K562 (cell line): ENCODE measurements around the gene SMIM15. TPM values are rescaled to one million over a fixed set of nuclear protein-coding genes. Genes with fewer than 3 reads are reported as not detected.

Experiments
- ATAC-seq: fragments of 200-7000 bp; cut with Tn5 transposase; 3 replicates; pipeline ENCODE4 v1.9.1; 2020; ENCODE audit warnings: moderate library complexity
- BruUV-seq: library from RNA; stranded (reverse); fragments of 400-500 nt; replicated peaks from 2 replicates; lab custom pipeline; 2021; lab: Mats Ljungman, UMichigan
- CTCF ChIA-PET: fragments of 300-600 bp; formaldehyde crosslinking; extraction: SDS; loops from one replicate; lab custom pipeline; 2021; ENCODE audit warnings: low intra/inter-chr PET ratio; lab: Yijun Ruan, JAX
- POLR2A ChIA-PET: fragments of 300-600, 350-650 bp; sonication (Branson Sonifier 250); formaldehyde crosslinking; extraction: SDS; loops from one replicate; lab custom pipeline; 2021; ENCODE audit warnings: antibody characterized with exemption, inconsistent platforms; lab: Yijun Ruan, JAX
- DNase-seq, 4 experiments: peaks; one replicate each; pipeline versions ENCODE4 v3.0.0 to v3.0.0-alpha.2; 2011 to 2018; ENCODE audit warnings: low spot score in 3 of 4, mixed read lengths in 3 of 4; ENCODE audit errors: extremely low read depth in 1 of 4
- FAIRE-seq: peaks from 2 replicates; lab custom pipeline; 2011; peaks lifted over from hg19 to GRCh38; lab: Jason Lieb, UNC
- H2AFZ ChIP-seq: 2 replicates; pipeline ENCODE4 v1.6.0; 2011; ENCODE audit warnings: low read depth, low read length, control low read depth, inconsistent platforms
- H3K27ac ChIP-seq: fragments of 200-600 bp; 3 replicates; pipeline ENCODE4 v1.8.0; 2011; ENCODE audit warnings: low read depth, mild to moderate bottlenecking, control low read depth, inconsistent platforms, low read length, moderate library complexity, mixed read lengths; ENCODE audit errors: extremely low read depth
- H3K27me3 ChIP-seq, 2 experiments: fragments of 300-600 bp in 1 of 2; 2 replicates in 1 of 2; 3 replicates in 1 of 2; pipeline versions ENCODE4 v1.6.0 to v1.8.0; 2011; ENCODE audit warnings: inconsistent platforms in 2 of 2, low read length in 2 of 2, mild to moderate bottlenecking in 1 of 2, mixed read lengths in 1 of 2, moderate library complexity in 1 of 2; ENCODE audit not compliant: control insufficient read depth in 2 of 2, insufficient read depth in 2 of 2
- H3K36me3 ChIP-seq: fragments of 300-600 bp; 3 replicates; pipeline ENCODE4 v1.8.0; 2011; ENCODE audit warnings: mild to moderate bottlenecking, low read length, inconsistent platforms; ENCODE audit not compliant: control insufficient read depth, insufficient read depth
- H3K4me1 ChIP-seq, 2 experiments: fragments of 200-600 bp in 1 of 2; replicated peaks in 1 of 2; 2 replicates in 1 of 2; 3 replicates in 1 of 2; pipeline versions ENCODE4 v1.5.1 to v1.8.0; 2011; ENCODE audit warnings: inconsistent platforms in 2 of 2, low read length in 2 of 2, mild to moderate bottlenecking in 1 of 2, mixed read lengths in 1 of 2, moderate library complexity in 1 of 2; ENCODE audit not compliant: control insufficient read depth in 2 of 2, insufficient read depth in 2 of 2
- H3K4me2 ChIP-seq: 2 replicates; pipeline ENCODE4 v1.6.1; 2011; ENCODE audit warnings: low read length, control low read depth, inconsistent platforms, mixed read lengths; ENCODE audit not compliant: insufficient read depth
- H3K4me3 ChIP-seq: fragments of 200-600 bp; sonication (generic), shearing (Covaris generic); 2 replicates; pipeline ENCODE4 v1.5.1; 2016; ENCODE audit warnings: control low read depth, inconsistent platforms
- H3K79me2 ChIP-seq: fragments of 200-600 bp; 3 replicates; pipeline ENCODE4 v1.8.0; 2011; ENCODE audit warnings: low read length, inconsistent platforms; ENCODE audit not compliant: control insufficient read depth, insufficient read depth
- H3K9ac ChIP-seq, 2 experiments: 2 replicates each; pipeline versions ENCODE4 v1.6.0 to v1.6.1; 2011; ENCODE audit warnings: low read depth in 2 of 2, low read length in 2 of 2, control low read depth in 1 of 2, inconsistent platforms in 1 of 2, mild to moderate bottlenecking in 1 of 2, mixed read lengths in 1 of 2; ENCODE audit not compliant: insufficient read depth in 1 of 2
- H3K9me1 ChIP-seq: one replicate; pipeline ENCODE4 v1.6.0; 2011; ENCODE audit warnings: inconsistent platforms, mild to moderate bottlenecking, low read length, moderate library complexity; ENCODE audit not compliant: control insufficient read depth, insufficient read depth
- H3K9me3 ChIP-seq: replicated peaks from 2 replicates; pipeline ENCODE4 v1.5.1; 2011; ENCODE audit warnings: low read depth, low read length, inconsistent platforms; ENCODE audit not compliant: control insufficient read depth, insufficient read depth
- H4K20me1 ChIP-seq: replicated peaks from 2 replicates; pipeline ENCODE4 v1.6.1; 2011; ENCODE audit warnings: low read length, inconsistent platforms, mixed read lengths; ENCODE audit not compliant: control insufficient read depth, insufficient read depth
- BRD4 ChIP-seq: fragments of 200-600 bp; sonication (generic); IDR thresholded peaks from 2 replicates; pipeline ENCODE4 v1.6.1; 2017; ENCODE audit warnings: inconsistent platforms
- DIDO1 ChIP-seq: fragments of 450-650 bp; IDR thresholded peaks from 2 replicates; pipeline ENCODE4 v1.6.1; 2016; ENCODE audit warnings: low read depth, missing biosample characterization, missing genetic modification characterization
- KAT8 ChIP-seq: fragments of 450-650 bp; IDR thresholded peaks from 2 replicates; pipeline ENCODE4 v1.6.1; 2016; ENCODE audit warnings: low read depth, mild to moderate bottlenecking
- KDM5B ChIP-seq: fragments of 200-600 bp; sonication (generic); IDR thresholded peaks from 2 replicates; pipeline ENCODE4 v1.6.1; 2012; ENCODE audit warnings: low read depth, mild to moderate bottlenecking, moderate library complexity, low read length, control low read depth, inconsistent platforms; ENCODE audit not compliant: insufficient replicate concordance
- NFATC3 ChIP-seq: fragments of 450-650 bp; IDR thresholded peaks from 2 replicates; pipeline ENCODE4 v1.6.1; 2017; ENCODE audit warnings: mild to moderate bottlenecking
- RAD21 ChIP-seq, 2 experiments: fragments of 250-450 bp in 1 of 2; fragments of 450-650 bp in 1 of 2; sonication (Bioruptor Pico) in 1 of 2; formaldehyde crosslinking in 1 of 2; IDR thresholded peaks in 1 of 2; conservative IDR thresholded peaks in 1 of 2; 2 replicates each; pipeline versions ENCODE4 v1.4.0 to v1.8.0; 2020 to 2022; ENCODE audit warnings: mild to moderate bottlenecking in 2 of 2, moderate library complexity in 1 of 2
- RNF2 ChIP-seq: sonication (generic); IDR thresholded peaks from 2 replicates; pipeline ENCODE4 v1.6.1; 2016
- THAP12 ChIP-seq: fragments of 250-450 bp; sonication (Bioruptor Pico); IDR thresholded peaks from 2 replicates; pipeline ENCODE4 v1.9.0; 2021; ENCODE audit warnings: mild to moderate bottlenecking, inconsistent platforms
- ZNF316 ChIP-seq: fragments of 450-650 bp; IDR thresholded peaks from 2 replicates; pipeline ENCODE4 v1.6.1; 2016
- ZNF507 ChIP-seq: conservative IDR thresholded peaks from 2 replicates; pipeline ENCODE4 v1.6.1; 2017; ENCODE audit warnings: missing genetic modification characterization, missing compliant biosample characterization
- ZNF668 ChIP-seq: fragments of 250-450 bp; sonication (Bioruptor Pico); IDR thresholded peaks from 2 replicates; pipeline ENCODE4 v1.8.0; 2022; ENCODE audit warnings: mild to moderate bottlenecking, inconsistent platforms
- ZNF79 ChIP-seq: fragments of 250-450 bp; sonication (Bioruptor Pico); IDR thresholded peaks from 2 replicates; pipeline ENCODE4 v1.4.0; 2020; ENCODE audit warnings: low read depth, mild to moderate bottlenecking, moderate library complexity
- WGBS: fragments of 100-300 bp; shearing (Covaris generic); methylation state at CpG from one replicate; pipeline ENCODE4 v1.1.6; 2016; ENCODE audit warnings: low coverage, mixed read lengths; ENCODE audit not compliant: insufficient coverage; ENCODE audit errors: missing lambda C conversion rate; 5-methylcytosine and 5-hydroxymethylcytosine counted together
- in situ Hi-C: fragments of 300-500 bp; cut with MboI; formaldehyde crosslinking; loops from 4 replicates; pipeline ENCODE4 v1.15.0; 2018; ENCODE audit warnings: inconsistent platforms, mixed read lengths
- intact Hi-C: fragments of 100-400 bp; cut with micrococcal nuclease; formaldehyde crosslinking; loops from 2 replicates; pipeline ENCODE4 v1.14.2; 2022
- polyA plus RNA-seq, 8 experiments: library from polyadenylated mRNA; depleted of rRNA in 4 of 8; stranded (reverse) in 5 of 8; unstranded in 3 of 8; fragments of >200 nt; fragmentation: Nextera tagmentation in 2 of 8; fragmentation: Illumina TruSeq in 1 of 8; extraction: Ambion mirVana in 2 of 8; extraction: Trizol in 1 of 8; gene quantifications; 2 replicates each; pipeline versions ENCODE4 v1.2.1 to v1.2.3, GENCODE V29; 2011 to 2014; ENCODE audit warnings: inconsistent platforms in 1 of 8, missing spikeins in 1 of 8
- total RNA-seq, 7 experiments: library from RNA; depleted of rRNA in 6 of 7; stranded (reverse); fragments of >200 nt in 6 of 7; fragmentation: Illumina TruSeq in 2 of 7; extraction: Trizol in 2 of 7; gene quantifications; 2 replicates each; pipeline versions ENCODE4 v1.2.1 to v1.2.3, GENCODE V29; 2011 to 2021; ENCODE audit warnings: low replicate concordance in 1 of 7
- TF ChIP-seq, protein P1 (sequence below), 3 experiments: IDR thresholded peaks in 2 of 3; conservative IDR thresholded peaks in 1 of 3; 2 replicates each; pipeline ENCODE4 v1.5.1; 2011 to 2012; ENCODE audit warnings: low read length in 3 of 3, mild to moderate bottlenecking in 3 of 3, control low read depth in 2 of 3, improper control_type of control experiment in 1 of 3, inconsistent platforms in 1 of 3, low read depth in 1 of 3, mixed read lengths in 1 of 3, moderate library complexity in 1 of 3; ENCODE audit not compliant: insufficient read depth in 2 of 3
- TF ChIP-seq, protein P2 (sequence below): fragments of 450-650 bp; IDR thresholded peaks from 2 replicates; pipeline ENCODE4 v1.6.1; 2016; ENCODE audit warnings: mild to moderate bottlenecking

SMIM15 gene
- total and polyA plus RNA-seq, 9 of the 15 experiments (the other 6 are each of a cell fraction or from before 2014, with no cell fraction given) = 16.6 to 124 (median 82.0) TPM

GRCh38 chr5:61167382-61167781 is 5.1 kb upstream of the SMIM15 start:
- 32% methylated on average over 4 of the region's 4 CpGs for WGBS
- Histone ChIP-seq H3K9me3 (no peaks in the 10 kb centered on the region), H3K36me3 (no peaks in the 10 kb centered on the region), H3K9me1 (no peaks in the 10 kb centered on the region), H3K4me1 (peaks cover 0 to 8% of the 10 kb centered on the region in 2 experiments; a peak in 3 of 5 replicates), H4K20me1 (0 out of 2 replicates have a peak, but pooled peaks cover 2% of the 10 kb centered on the region), H2AFZ (no peak overlapping the region), H3K27ac (no peak overlapping the region), H3K79me2 (peaks cover 16% of the 10 kb centered on the region), H3K9ac (no peak overlapping the region), H3K27me3 (no peaks in the 10 kb centered on the region), H3K4me2 (no peak overlapping the region), H3K4me3 (no peak overlapping the region)
- no peak for FAIRE-seq
- POLR2A ChIA-PET = no interaction called here
- no peak for ATAC-seq
- intact Hi-C loops = loop anchor here (10.0 kb wide), 2 partner anchors 113 to 323 kb away; partner anchors contain the start of gene ELOVL7
- no peak for DNase-seq
- in situ Hi-C loops = no loop called here
- no peak for TF ChIP-seq THAP12 (CRISPR knock-in tag)
- TF ChIP-seq DIDO1 (tag) = no peak
- TF ChIP-seq RAD21 (CRISPR knock-in tag; conservative IDR thresholded peaks at IDR 0.05 in 1 of 2, IDR thresholded peaks at IDR 0.05 in 1 of 2) = peak in 1 of 2 experiments; percentile 46; a peak in 2 of 4 replicates
- no peak for TF ChIP-seq RNF2
- TF ChIP-seq ZNF507 (tag) = no peak
- no peak for TF ChIP-seq KAT8
- TF ChIP-seq ZNF668 (CRISPR knock-in tag) = no peak
- TF ChIP-seq KDM5B = no peak
- no peak for TF ChIP-seq NFATC3
- no peak for TF ChIP-seq ZNF79 (CRISPR knock-in tag)
- TF ChIP-seq, protein P1, sequence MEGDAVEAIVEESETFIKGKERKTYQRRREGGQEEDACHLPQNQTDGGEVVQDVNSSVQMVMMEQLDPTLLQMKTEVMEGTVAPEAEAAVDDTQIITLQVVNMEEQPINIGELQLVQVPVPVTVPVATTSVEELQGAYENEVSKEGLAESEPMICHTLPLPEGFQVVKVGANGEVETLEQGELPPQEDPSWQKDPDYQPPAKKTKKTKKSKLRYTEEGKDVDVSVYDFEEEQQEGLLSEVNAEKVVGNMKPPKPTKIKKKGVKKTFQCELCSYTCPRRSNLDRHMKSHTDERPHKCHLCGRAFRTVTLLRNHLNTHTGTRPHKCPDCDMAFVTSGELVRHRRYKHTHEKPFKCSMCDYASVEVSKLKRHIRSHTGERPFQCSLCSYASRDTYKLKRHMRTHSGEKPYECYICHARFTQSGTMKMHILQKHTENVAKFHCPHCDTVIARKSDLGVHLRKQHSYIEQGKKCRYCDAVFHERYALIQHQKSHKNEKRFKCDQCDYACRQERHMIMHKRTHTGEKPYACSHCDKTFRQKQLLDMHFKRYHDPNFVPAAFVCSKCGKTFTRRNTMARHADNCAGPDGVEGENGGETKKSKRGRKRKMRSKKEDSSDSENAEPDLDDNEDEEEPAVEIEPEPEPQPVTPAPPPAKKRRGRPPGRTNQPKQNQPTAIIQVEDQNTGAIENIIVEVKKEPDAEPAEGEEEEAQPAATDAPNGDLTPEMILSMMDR (IDR thresholded peaks at IDR 0.05 in 2 of 3, conservative IDR thresholded peaks at IDR 0.05 in 1 of 3; ENCODE audit: insufficient read depth in 2 of 3, low read depth in 1 of 3, low read length in 3 of 3) = peak in 2 of 3 experiments; percentile 16 to 37; a peak in 1 of 6 replicates
- TF ChIP-seq, protein P2, sequence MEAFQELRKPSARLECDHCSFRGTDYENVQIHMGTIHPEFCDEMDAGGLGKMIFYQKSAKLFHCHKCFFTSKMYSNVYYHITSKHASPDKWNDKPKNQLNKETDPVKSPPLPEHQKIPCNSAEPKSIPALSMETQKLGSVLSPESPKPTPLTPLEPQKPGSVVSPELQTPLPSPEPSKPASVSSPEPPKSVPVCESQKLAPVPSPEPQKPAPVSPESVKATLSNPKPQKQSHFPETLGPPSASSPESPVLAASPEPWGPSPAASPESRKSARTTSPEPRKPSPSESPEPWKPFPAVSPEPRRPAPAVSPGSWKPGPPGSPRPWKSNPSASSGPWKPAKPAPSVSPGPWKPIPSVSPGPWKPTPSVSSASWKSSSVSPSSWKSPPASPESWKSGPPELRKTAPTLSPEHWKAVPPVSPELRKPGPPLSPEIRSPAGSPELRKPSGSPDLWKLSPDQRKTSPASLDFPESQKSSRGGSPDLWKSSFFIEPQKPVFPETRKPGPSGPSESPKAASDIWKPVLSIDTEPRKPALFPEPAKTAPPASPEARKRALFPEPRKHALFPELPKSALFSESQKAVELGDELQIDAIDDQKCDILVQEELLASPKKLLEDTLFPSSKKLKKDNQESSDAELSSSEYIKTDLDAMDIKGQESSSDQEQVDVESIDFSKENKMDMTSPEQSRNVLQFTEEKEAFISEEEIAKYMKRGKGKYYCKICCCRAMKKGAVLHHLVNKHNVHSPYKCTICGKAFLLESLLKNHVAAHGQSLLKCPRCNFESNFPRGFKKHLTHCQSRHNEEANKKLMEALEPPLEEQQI = no peak
- peak; percentile 54 for TF ChIP-seq ZNF316
- no peak for TF ChIP-seq BRD4
- CTCF ChIA-PET = no interaction called here
- BruUV-seq = no TSS peak
